HG03432 (cell line): Measurements from ENCODE around the gene ZNF687.

ENCODE experiments used
- ATAC-seq: cut with Tn5 transposase; IDR thresholded peaks from one replicate; pipeline ENCODE4 v1.9.1; 2021; ENCODE audit warnings: mild to moderate bottlenecking, moderate library complexity; ENCODE audit not compliant: unreplicated experiment

ZNF687 gene

DNA sequence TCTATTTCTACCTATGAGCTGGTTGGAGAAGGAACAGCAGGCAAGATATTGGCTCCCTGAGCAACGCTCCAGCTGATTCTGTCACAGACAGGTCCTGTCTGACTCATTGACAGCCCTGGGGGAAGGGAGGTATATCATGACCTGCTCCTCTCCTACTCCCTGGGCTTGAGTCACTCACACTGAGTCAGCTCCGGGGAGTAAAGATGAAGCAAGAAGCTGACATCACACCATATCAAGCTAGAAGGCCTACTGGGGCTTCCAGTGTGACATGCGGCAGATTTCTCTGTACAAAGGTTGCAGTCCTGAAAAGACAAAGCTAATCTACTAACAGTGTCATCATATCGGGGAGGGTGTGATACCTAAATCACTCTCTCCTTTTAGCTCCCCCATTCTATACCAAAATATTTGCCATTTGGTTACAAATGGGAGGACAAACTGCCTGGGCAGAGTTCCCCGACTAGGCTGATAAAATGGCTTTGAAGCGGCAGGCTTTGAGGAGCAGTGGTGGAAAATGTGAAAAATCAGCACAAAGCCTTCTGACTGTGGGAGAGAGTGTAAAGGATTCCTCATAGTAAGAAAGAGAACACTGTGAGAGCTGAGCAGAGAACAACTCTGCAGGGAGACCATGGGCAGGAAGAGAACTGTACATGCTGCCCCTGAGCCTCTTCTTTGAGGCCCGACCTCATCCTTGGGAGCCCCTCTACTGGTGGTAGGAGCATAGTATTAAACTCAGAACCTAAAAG lies 29.7 kb downstream of the ZNF687 start:
- no peak for ATAC-seq

DNA sequence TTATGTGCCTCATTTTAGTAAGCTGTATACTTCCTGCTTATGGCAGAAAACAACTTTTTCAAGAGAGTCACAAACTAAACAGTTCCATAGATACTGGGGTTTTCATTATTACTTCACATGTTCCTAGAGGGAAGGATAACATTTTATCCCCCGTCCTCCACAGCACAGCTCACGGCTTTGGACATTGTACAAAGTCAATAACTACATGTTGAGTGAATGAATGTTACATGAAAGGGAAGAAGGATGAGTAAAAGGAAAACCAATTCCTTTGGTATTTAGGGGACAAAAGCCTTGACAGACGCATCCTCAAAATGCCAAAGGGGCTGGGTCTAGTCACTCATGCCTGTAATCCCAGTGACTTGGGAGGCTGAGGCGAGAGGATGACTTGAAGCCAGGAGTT lies 30.3 kb downstream of the ZNF687 start:
- ATAC-seq, result no peak

DNA sequence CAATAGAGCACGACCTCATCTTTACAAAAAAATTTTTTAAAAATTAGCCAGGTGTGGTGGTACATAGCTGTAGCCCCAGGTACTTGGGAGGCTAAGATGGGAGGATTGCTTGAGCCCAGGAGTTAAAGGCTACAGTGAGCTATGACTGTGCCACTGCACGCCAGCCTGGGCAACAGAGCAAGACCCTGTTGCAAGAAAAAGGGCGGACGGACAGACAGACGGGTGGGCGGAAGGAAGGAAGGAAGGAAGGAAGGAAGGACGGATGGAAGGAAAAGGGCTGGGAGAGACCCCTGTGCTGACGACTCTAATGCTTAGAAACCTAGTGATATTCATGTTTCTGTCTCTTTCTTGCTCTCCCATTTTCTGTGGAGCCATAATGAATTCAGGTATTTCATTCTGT lies 30.7 kb downstream of the ZNF687 start:
- no peak for ATAC-seq

DNA sequence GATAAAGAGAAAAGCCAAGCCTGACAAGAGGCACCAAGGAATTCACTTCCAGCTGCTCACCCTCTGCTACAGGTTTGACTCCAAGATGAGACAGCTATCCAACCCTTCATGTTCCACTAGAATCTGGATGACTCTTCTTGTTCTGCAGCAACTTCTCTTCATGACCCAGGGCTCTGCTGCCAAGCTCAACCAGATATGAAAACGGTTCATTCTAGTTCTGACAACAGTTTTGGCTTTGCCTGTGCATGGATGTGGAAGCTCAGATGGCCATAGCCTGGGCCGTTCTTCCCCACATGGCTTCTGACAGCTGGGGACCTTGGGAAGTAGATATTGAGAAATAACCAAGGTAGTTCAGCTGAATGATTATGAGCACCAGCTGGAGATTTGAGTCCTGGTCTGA lies 31.4 kb downstream of the ZNF687 start:
- no peak for ATAC-seq

DNA sequence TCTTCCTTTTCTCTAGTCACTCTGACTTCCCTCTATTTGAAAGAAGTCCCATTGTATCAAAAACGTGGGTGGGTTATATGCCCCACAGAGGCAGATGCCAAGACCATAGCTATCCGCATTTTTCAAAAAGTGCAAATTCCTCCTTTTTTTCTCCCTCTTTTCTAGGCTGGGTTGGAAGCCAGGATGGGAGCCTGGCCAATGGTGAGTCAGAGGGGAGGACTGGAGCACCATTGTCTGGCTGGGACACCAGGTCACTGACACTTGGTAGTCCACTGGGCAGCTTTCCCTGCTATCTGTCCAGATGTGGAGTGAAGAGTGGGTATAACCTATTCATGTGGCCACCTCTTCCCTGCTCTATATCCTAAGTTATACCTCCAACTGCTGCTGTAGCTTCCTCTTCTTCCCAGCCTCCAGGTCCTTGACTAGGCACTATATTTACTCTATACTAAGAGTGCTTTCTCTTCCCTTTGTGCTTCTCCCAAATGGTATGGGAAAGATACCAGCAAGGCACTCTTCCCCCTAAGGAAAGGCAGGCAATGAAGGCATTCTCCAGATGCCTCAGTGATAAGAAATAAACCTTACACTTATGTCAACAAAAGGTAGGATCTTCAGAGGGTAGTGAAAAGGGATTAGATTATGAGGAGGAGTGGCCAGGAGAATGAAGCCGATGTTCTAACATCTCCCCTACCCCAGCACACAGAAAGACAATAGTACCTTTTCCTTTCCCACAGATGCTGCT lies 32.2 kb downstream of the ZNF687 start:
- no peak for ATAC-seq

DNA sequence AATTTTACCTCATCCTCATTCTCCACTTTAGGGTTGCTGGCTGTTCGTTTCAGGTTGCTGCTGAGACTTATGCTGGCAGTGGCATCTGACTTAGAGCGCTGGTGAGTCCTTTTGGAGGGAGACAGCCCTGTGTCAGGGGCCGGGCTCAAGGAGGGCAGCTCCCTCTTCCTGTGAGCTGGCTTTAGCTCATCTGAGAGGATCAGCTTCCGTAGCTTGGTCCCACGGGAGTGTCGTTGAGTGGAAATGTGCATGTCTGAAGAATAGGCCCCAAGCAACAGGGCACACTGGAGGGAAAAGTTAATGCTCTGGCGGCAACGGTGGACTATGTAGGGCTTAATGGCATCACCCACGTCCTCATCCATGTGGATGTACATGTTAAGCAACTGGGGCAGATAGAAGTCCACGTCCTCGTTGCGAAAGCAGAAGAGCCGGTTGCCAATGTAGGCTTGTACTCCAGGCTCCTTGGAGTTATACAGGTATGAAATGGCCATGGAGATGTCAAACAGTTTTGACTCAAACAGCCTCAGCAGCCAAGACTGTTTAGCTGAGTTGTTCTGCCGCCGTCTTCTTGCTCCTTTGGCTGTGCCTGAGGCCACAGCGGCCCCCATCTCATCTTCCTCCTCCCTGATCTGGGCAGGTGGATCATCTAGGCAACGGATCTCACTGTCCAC lies 33.6 kb downstream of the ZNF687 start:
- no peak for ATAC-seq

DNA sequence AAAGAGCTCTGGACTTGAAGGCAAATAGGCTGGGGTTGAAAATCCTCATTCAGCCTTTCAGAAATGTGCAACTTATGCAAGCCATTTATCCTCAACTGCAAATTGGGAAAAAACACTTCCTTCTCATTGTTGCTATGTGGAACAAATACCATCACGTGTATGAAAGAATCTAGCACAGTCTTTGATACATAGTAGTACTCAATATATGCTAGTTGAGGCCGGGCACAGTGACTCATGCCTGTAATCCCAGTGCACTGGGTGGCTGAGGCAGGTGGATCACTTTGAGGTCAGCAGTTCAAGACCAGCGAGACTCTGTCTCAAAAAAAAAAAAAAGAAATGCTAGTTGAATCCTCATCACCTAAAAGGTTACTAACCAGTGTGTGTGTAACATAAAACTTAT lies 36.9 kb downstream of the ZNF687 start:
- ATAC-seq, result no peak

DNA sequence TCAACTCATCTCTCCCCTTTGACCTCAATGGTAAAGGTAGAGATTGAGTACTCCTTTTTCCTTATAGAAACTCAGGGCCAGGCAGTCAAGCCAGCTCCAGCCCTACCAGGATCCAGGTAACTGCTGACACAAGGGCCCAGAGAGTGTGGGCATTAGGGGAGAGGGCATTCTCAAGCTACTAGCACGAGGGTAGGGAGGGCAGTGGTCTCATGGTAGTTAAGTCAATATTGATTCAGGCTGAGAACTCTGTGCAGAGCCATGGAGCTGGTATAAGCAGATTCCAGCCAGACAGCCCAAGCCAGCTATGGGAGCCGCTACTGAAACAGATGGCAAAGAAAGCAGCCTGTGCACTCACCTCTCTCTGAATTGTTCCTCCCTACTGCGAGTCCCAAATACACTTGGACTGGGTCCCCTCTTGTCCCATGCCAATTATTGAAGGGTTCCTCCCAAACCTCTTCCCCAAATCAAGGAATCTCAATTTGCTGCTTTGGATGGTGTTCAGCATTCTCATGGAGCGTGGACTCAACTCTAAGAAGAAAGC lies 42.4 kb downstream of the ZNF687 start:
- ATAC-seq, result no peak

DNA sequence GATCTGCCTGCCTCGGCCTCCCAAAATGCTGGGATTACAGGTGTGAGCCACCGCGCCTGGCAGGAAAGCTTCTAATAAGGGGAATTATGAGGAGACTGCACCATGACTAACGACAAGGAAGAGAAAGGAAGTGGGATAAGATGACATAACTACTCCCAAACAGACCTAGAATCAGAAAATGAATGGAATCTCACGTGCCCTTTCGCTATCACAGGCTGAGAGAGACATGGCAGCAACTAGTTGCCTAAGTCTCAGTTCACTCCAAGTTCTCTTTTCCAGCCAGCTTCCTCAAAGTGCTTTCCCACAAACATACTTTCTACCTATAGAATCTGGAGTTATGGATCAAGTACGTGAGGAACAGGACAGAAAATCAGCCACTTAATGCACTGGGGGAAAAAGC lies 43.1 kb downstream of the ZNF687 start:
- no peak for ATAC-seq

DNA sequence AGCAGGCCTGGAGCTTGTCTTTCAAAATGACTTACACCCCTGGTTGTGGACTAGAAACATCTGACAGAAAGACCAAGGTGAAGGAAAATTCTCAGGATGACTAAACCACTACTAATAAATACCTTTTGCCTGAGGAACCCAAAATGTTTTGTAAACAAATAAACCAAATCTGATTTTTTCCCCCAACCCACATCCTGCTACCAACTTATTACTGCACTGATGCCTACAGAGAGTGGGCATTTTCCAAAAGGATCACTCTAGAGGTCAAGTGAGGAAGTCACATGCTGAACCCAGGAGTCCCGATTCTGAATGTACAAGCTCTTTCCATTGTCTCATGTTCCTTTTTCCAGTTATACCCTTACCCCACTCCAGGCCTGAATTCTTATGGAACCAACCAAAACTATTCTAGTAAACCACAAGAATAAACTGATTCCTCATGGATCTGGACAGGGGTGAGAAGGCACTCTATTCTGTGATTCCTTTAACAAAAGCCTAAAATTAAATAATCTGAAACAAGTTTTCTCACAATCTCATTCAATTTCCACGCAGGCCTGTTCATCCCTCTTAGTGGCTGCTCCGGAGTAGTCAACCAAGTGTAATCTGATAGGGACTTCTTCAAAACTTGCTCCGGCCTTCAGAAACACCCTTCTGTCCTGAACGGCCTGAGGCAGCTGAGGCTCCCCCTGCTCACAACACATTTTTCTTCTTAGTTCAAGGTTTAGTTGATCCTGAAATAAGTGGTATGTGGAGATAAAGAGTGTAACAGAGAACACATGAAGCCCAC lies 43.7 kb downstream of the ZNF687 start:
- no peak for ATAC-seq

DNA sequence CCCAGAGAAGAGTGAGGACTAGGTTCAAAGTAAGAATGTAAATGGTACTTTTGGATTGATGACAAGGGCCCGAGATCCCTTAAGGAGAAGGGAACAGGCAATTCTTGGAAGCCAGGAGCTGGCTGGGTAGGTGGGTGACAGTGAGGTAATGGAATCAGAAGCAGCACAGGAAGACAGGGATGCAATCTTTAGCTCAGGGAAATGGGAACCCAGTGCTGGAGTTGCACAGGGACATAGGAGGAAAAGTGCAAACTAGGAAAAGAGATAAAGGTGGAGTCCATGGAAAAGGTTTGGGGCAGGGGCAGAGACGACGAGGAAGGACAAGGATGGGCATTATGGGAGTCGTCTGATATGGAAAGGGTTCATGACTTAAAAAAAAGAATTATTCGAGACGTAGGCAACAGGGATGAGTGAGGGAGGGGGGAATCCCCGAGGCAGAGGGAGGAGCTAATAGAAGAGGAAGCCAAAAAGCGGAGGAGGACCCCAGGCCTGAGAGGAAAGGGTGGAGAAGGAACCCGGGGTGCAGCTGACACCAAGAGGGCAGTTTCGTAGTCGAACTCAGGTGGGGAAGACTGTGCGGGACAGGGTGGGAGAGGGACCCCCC lies 44.6 kb downstream of the ZNF687 start:
- peak; percentile 59 for ATAC-seq

DNA sequence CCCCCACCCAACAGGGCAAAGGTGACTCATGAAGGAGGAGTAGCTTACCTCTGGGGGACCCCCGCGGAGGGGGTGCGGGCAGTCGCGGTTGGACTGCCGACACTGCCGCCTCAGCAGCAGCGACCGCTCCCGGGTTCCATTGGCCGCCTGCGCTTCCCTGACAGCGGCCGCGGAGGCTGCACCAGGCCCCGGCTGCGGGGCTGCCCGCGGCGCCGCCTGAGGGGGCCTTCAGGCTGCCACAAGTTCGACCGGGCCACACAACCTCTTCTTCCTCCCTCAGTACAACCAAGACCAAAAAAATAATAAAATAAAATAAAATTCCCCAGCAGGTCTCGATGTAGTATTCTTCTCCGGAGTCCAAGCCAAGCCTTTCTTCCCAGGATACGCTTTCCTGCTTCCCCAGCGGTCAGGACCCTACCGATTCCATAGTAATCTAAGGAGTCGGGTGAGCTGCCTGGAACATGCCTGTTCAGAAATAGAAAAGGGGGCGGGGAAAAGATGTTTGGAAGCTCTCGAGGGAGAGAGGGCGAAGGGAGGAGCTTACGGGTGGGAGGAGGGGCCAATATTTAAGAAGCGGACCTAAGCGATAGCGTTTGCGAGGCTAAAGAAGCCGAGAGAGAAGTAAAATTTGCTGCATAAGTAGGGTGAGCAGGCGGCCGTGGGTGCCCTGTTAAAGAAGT lies 45.3 kb downstream of the ZNF687 start, which contains the start of gene PI4KB:
Gene PI4KB, minus strand, starts transcription at position 194 of the 680 bp plus-strand sequence. CDS start 10,935 bp downstream, outside the sequence.
- peak; percentile 81 for ATAC-seq

DNA sequence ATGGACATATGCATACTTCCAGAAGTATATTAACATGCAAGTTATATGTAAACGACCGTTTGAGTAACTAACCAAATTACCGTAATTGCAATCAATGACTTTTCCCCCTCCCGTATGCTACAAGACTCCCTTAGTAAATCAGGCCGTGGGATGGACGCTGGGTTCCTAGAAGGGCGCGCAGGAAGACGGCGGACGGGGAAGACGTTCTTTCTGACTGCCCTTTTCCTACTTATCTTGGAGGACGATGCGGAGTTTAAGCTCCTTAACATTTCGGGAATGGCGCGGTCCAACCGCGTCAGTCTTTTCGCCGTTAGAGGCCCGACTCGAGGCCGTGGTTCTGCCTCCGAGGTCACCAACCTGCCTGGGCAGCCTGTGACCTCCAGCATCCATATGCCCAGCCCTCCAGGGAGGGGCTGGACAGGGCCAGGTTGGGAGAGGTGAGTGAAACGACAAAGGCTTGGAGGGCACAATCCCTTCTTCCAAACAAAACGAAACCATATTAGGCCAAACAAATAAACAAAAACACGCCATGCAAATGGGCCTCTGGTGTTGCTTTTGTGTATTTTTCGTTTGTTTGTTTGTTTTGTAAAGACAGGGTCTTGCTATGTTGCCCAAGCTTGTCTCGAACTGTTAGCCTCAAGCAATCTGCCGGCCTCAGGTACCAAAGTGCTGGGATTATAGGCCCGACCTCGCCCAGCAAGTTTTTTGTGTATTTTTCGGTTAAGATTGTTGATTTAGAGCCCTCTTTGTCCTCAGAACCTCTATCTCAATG lies 46.0 kb downstream of the ZNF687 start:
- ATAC-seq, result no peak

DNA sequence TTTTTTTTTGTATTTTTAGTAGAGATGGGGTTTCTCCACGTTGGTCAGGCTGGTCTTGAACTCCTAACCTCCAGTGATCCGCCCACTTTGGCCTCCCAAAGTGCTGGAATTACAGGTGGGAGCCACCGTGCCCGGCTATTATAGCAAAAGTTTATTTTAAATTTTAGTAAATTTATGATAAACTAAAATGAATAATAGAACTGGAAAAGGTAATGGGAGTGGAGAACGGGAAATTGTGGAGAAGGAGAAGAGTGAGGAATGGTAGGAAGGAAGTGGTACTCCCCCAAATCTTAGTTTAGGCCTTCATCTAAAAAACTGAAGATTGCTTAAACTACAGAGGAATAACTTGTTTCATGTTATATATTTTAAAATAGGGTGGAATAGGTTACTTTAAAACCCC lies 52.7 kb downstream of the ZNF687 start:
- ATAC-seq, result no peak

DNA sequence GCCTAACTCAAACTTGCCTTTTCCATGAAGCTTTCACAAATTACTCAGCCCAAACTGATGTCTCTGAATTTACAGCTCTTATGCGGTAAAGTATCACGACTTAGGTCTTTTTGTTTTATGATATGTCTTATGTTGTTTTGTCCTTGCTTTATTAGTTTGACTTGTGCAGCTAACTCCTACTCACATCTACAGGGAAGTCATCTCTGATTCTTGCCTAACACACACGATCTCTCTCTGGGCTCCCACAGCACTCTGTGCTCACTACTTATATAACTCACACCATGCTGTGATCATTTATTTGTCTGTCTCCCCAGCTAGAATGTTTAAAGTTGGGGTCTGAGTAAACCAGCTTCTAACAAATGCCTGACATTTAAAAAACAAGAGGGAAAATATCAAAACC lies 54.5 kb downstream of the ZNF687 start:
- no peak for ATAC-seq

DNA sequence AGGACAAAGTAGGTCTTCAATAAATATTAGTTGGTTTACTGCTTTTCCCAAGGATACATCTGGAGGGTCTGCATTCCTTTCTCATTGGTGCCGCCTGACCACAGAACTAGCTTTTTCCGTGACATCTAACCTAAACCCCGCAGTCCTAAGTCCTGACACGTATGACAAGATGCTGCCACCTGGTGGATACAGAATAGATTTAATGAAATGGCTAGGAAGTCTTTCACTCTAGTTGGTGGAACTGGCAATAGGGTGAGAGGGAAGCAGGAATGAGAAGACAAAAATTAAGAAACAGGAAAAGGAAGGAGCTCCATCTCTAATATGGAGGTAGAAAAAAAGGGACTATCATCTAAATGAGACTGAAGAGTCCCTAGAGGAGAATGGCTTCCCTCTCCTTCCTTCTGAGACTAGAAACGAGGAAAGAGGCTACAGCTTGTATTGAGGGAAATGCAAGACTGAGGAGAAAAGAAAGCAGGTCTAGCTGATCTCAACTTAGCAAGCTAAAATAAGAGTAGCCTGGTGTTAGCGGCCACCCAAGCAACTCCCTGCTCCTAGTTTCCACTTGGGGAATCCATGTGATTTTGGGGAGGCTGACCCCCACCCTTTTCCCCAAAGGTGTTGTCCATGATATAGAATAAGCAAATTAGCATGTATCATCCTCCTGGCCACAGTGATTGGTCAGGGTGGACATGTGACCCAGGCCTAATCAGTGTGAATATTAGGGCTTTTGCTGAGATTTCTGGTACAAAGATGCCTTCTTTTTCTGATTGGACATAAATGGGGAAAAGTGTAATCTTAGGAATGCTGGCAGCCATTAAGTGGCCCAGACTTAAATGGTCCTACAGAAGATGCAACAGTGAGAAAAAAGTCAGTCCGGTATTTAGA lies 59.0 kb downstream of the ZNF687 start:
- peak; percentile 66 for ATAC-seq
